HEK293 (cell line): ENCODE results near the gene HMGN4.

Source experiments
- CTCF ChIP-seq: fragments of 450-650 bp; formaldehyde crosslinking; IDR thresholded peaks from 2 replicates; pipeline ENCODE4 v1.5.1; 2016; ENCODE audit warnings: missing biosample characterization, missing genetic modification characterization
- HOXD13 ChIP-seq: sonication (generic); formaldehyde crosslinking; IDR thresholded peaks from 2 replicates; pipeline ENCODE4 v1.8.0; 2022; ENCODE audit warnings: missing genetic modification reagents, borderline replicate concordance
- INSM2 ChIP-seq: fragments of 450-650 bp; formaldehyde crosslinking; IDR thresholded peaks from 2 replicates; pipeline ENCODE4 v1.5.1; 2016; ENCODE audit warnings: missing biosample characterization, missing genetic modification characterization
- MEIS1 ChIP-seq: sonication (generic); formaldehyde crosslinking; IDR thresholded peaks from 2 replicates; pipeline ENCODE4 v1.8.1; 2022; ENCODE audit warnings: missing genetic modification reagents, mild to moderate bottlenecking, borderline replicate concordance
- RBAK ChIP-seq: fragments of 450-650 bp; formaldehyde crosslinking; IDR thresholded peaks from 2 replicates; pipeline ENCODE4 v1.5.1; 2016; ENCODE audit warnings: missing biosample characterization, missing genetic modification characterization
- SALL2 ChIP-seq: fragments of 450-650 bp; formaldehyde crosslinking; IDR thresholded peaks from 2 replicates; pipeline ENCODE4 v1.5.0; 2017; ENCODE audit warnings: missing biosample characterization, mild to moderate bottlenecking, missing genetic modification characterization, borderline replicate concordance
- SCRT1 ChIP-seq: fragments of 450-650 bp; formaldehyde crosslinking; IDR thresholded peaks from 2 replicates; pipeline ENCODE4 v1.5.1; 2016; ENCODE audit warnings: missing biosample characterization, missing genetic modification characterization, borderline replicate concordance
- ZBTB7A ChIP-seq: fragments of 450-650 bp; formaldehyde crosslinking; IDR thresholded peaks from 2 replicates; pipeline ENCODE4 v1.5.1; 2016; ENCODE audit warnings: low read depth, missing biosample characterization, missing genetic modification characterization
- ZBTB8A ChIP-seq: fragments of 450-650 bp; formaldehyde crosslinking; IDR thresholded peaks from 2 replicates; pipeline ENCODE4 v1.5.1; 2016; ENCODE audit warnings: missing biosample characterization, missing genetic modification characterization
- ZFHX2 ChIP-seq: fragments of 450-650 bp; formaldehyde crosslinking; conservative IDR thresholded peaks from 2 replicates; pipeline ENCODE4 v1.5.1; 2016; ENCODE audit warnings: missing biosample characterization, missing genetic modification characterization
- ZNF2 ChIP-seq: fragments of 450-650 bp; formaldehyde crosslinking; IDR thresholded peaks from 2 replicates; pipeline ENCODE4 v1.5.1; 2016; ENCODE audit warnings: missing biosample characterization, missing genetic modification characterization
- ZNF211 ChIP-seq: fragments of 450-650 bp; formaldehyde crosslinking; IDR thresholded peaks from 2 replicates; pipeline ENCODE4 v1.5.1; 2016; ENCODE audit warnings: low read depth, missing biosample characterization, missing genetic modification characterization
- ZNF23 ChIP-seq: fragments of 450-650 bp; formaldehyde crosslinking; IDR thresholded peaks from 2 replicates; pipeline ENCODE4 v1.5.1; 2016; ENCODE audit warnings: missing biosample characterization, missing genetic modification characterization, borderline replicate concordance
- ZNF24 ChIP-seq: fragments of 450-650 bp; formaldehyde crosslinking; IDR thresholded peaks from 2 replicates; pipeline ENCODE4 v1.5.1; 2016; ENCODE audit warnings: missing biosample characterization, missing genetic modification characterization
- ZNF266 ChIP-seq: fragments of 450-650 bp; formaldehyde crosslinking; IDR thresholded peaks from 2 replicates; pipeline ENCODE4 v1.5.1; 2016; ENCODE audit warnings: missing biosample characterization, missing genetic modification characterization, low read depth
- ZNF302 ChIP-seq: fragments of 450-650 bp; formaldehyde crosslinking; IDR thresholded peaks from 2 replicates; pipeline ENCODE4 v1.5.1; 2016; ENCODE audit warnings: missing biosample characterization, missing genetic modification characterization, low read depth
- ZNF37A ChIP-seq: fragments of 450-650 bp; IDR thresholded peaks from 2 replicates; pipeline ENCODE4 v1.5.1; 2018; ENCODE audit warnings: missing biosample characterization, missing genetic modification characterization
- ZNF416 ChIP-seq: fragments of 450-650 bp; formaldehyde crosslinking; IDR thresholded peaks from 2 replicates; pipeline ENCODE4 v1.5.1; 2016; ENCODE audit warnings: missing biosample characterization, missing genetic modification characterization
- ZNF426 ChIP-seq: fragments of 450-650 bp; formaldehyde crosslinking; IDR thresholded peaks from 2 replicates; pipeline ENCODE4 v1.5.1; 2017; ENCODE audit warnings: missing biosample characterization, missing genetic modification characterization, mild to moderate bottlenecking, inconsistent platforms, moderate library complexity
- ZNF510 ChIP-seq: fragments of 450-650 bp; formaldehyde crosslinking; IDR thresholded peaks from 2 replicates; pipeline ENCODE4 v1.5.1; 2018; ENCODE audit warnings: mild to moderate bottlenecking, missing genetic modification characterization, missing biosample characterization; ENCODE audit not compliant: insufficient replicate concordance
- ZNF521 ChIP-seq: fragments of 450-650 bp; formaldehyde crosslinking; IDR thresholded peaks from 2 replicates; pipeline ENCODE4 v1.5.1; 2017; ENCODE audit warnings: missing biosample characterization, mild to moderate bottlenecking, missing genetic modification characterization
- ZNF555 ChIP-seq: fragments of 450-650 bp; formaldehyde crosslinking; conservative IDR thresholded peaks from 2 replicates; pipeline ENCODE4 v1.5.1; 2017; ENCODE audit warnings: missing biosample characterization, mild to moderate bottlenecking, missing genetic modification characterization, inconsistent platforms
- ZNF610 ChIP-seq: fragments of 450-650 bp; formaldehyde crosslinking; IDR thresholded peaks from 2 replicates; pipeline ENCODE4 v1.5.1; 2016; ENCODE audit warnings: missing biosample characterization, missing genetic modification characterization, borderline replicate concordance
- ZNF670 ChIP-seq: fragments of 450-650 bp; formaldehyde crosslinking; IDR thresholded peaks from 2 replicates; pipeline ENCODE4 v1.5.1; 2016; ENCODE audit warnings: missing biosample characterization, missing genetic modification characterization, low read depth
- ZNF830 ChIP-seq: fragments of 450-650 bp; IDR thresholded peaks from 2 replicates; pipeline ENCODE4 v1.5.0; 2018; ENCODE audit warnings: missing biosample characterization, missing genetic modification characterization, low read depth, mild to moderate bottlenecking, moderate library complexity
- ZNF837 ChIP-seq: fragments of 450-650 bp; formaldehyde crosslinking; IDR thresholded peaks from 2 replicates; pipeline ENCODE4 v1.5.1; 2016; ENCODE audit warnings: missing biosample characterization, missing genetic modification characterization
- ZSCAN4 ChIP-seq: fragments of 450-650 bp; formaldehyde crosslinking; IDR thresholded peaks from 2 replicates; pipeline ENCODE4 v1.5.1; 2017; ENCODE audit warnings: missing biosample characterization, missing genetic modification characterization
- TF ChIP-seq, protein P1 (sequence below): fragments of 450-650 bp; formaldehyde crosslinking; IDR thresholded peaks from 2 replicates; pipeline ENCODE4 v1.5.1; 2016; ENCODE audit warnings: missing biosample characterization, missing genetic modification characterization
- TF ChIP-seq, protein P2 (sequence below): fragments of 450-650 bp; formaldehyde crosslinking; IDR thresholded peaks from 2 replicates; pipeline ENCODE4 v1.5.1; 2017; ENCODE audit warnings: missing biosample characterization, mild to moderate bottlenecking, missing genetic modification characterization, moderate library complexity
- TF ChIP-seq, protein P3 (sequence below): fragments of 450-650 bp; formaldehyde crosslinking; IDR thresholded peaks from 2 replicates; pipeline ENCODE4 v1.5.1; 2016; ENCODE audit warnings: missing biosample characterization, missing genetic modification characterization

HMGN4 gene

GRCh38 chr6:26553635-26554446 is 15.7 kb downstream of the HMGN4 start (continued):
- TF ChIP-seq ZNF610 (tag by site-specific recombination) (no peak), ZSCAN4 (tag by site-specific recombination) (no peak), ZNF302 (tag by site-specific recombination) (no peak), MEIS1 (CRISPR knock-in tag) (no peak), ZNF24 (tag by site-specific recombination) (no peak; the same call in 1 of the 2 replicates), SCRT1 (tag by site-specific recombination) (no peak), ZNF211 (tag by site-specific recombination) (no peak), ZNF837 (no peak), ZBTB7A (tag by site-specific recombination) (no peak), ZNF521 (tag by site-specific recombination) (no peak), HOXD13 (CRISPR knock-in tag) (no peak), CTCF (tag by site-specific recombination) (no peak), ZNF510 (tag by site-specific recombination) (no peak), INSM2 (tag by site-specific recombination) (peak; percentile 45), RBAK (tag by site-specific recombination) (no peak), ZNF37A (tag by site-specific recombination) (no peak), ZNF2 (tag by site-specific recombination) (peak; percentile 35), ZNF670 (tag by site-specific recombination) (no peak), ZNF426 (tag by site-specific recombination) (no peak), ZNF555 (tag by site-specific recombination) (no peak), ZFHX2 (tag by site-specific recombination) (no peak), SALL2 (tag by site-specific recombination) (no peak), ZNF416 (tag by site-specific recombination) (no peak), ZNF830 (tag by site-specific recombination) (no peak), ZNF23 (tag by site-specific recombination) (no peak), ZNF266 (tag by site-specific recombination) (no peak), ZBTB8A (peak; percentile 76)
- TF ChIP-seq, protein P1, sequence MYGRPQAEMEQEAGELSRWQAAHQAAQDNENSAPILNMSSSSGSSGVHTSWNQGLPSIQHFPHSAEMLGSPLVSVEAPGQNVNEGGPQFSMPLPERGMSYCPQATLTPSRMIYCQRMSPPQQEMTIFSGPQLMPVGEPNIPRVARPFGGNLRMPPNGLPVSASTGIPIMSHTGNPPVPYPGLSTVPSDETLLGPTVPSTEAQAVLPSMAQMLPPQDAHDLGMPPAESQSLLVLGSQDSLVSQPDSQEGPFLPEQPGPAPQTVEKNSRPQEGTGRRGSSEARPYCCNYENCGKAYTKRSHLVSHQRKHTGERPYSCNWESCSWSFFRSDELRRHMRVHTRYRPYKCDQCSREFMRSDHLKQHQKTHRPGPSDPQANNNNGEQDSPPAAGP (tag by site-specific recombination) = peak; percentile 43; the same call in 1 of the 2 replicates
- TF ChIP-seq, protein P2, sequence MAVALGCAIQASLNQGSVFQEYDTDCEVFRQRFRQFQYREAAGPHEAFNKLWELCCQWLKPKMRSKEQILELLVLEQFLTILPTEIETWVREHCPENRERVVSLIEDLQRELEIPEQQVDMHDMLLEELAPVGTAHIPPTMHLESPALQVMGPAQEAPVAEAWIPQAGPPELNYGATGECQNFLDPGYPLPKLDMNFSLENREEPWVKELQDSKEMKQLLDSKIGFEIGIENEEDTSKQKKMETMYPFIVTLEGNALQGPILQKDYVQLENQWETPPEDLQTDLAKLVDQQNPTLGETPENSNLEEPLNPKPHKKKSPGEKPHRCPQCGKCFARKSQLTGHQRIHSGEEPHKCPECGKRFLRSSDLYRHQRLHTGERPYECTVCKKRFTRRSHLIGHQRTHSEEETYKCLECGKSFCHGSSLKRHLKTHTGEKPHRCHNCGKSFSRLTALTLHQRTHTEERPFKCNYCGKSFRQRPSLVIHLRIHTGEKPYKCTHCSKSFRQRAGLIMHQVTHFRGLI (tag by site-specific recombination) = no peak; the same call in 1 of the 2 replicates
- TF ChIP-seq, protein P3, sequence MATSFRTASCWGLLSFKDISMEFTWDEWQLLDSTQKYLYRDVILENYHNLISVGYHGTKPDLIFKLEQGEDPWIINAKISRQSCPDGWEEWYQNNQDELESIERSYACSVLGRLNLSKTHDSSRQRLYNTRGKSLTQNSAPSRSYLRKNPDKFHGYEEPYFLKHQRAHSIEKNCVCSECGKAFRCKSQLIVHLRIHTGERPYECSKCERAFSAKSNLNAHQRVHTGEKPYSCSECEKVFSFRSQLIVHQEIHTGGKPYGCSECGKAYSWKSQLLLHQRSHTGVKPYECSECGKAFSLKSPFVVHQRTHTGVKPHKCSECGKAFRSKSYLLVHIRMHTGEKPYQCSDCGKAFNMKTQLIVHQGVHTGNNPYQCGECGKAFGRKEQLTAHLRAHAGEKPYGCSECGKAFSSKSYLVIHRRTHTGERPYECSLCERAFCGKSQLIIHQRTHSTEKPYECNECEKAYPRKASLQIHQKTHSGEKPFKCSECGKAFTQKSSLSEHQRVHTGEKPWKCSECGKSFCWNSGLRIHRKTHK (tag by site-specific recombination) = no peak
